Liver (tissue), 9 donors: ENCODE measurements around the gene EIF2B2. TPM values are rescaled to one million over a fixed set of nuclear protein-coding genes. Genes with fewer than 3 reads are reported as not detected.

Experiments
- DNase-seq: peaks from one replicate; pipeline ENCODE4 v3.0.0-alpha.2; 2017; ENCODE audit warnings: low spot score
- H3K27ac ChIP-seq, 2 donors: one replicate each; pipeline ENCODE4 v1.7.0; 2013; ENCODE audit warnings: inconsistent platforms in 2 of 2, low read length in 2 of 2, control low read depth in 1 of 2, low read depth in 1 of 2, mild to moderate bottlenecking in 1 of 2
- H3K27me3 ChIP-seq, 4 donors: one replicate each; pipeline versions ENCODE4 v1.6.1 to v1.7.0; 2013; ENCODE audit warnings: low read length in 3 of 4, inconsistent platforms in 1 of 4, mild to moderate bottlenecking in 1 of 4, moderate library complexity in 1 of 4; ENCODE audit not compliant: control insufficient read depth in 4 of 4, insufficient read depth in 4 of 4
- H3K36me3 ChIP-seq, 4 donors: one replicate each; pipeline versions ENCODE4 v1.6.1 to v1.7.0; 2013; ENCODE audit warnings: low read length in 3 of 4, mild to moderate bottlenecking in 3 of 4, low read depth in 1 of 4, moderate library complexity in 1 of 4; ENCODE audit not compliant: control insufficient read depth in 4 of 4, insufficient read depth in 3 of 4
- H3K4me1 ChIP-seq, 4 donors: one replicate each; pipeline versions ENCODE4 v1.6.1 to v1.7.0; 2013; ENCODE audit warnings: low read length in 3 of 4, mild to moderate bottlenecking in 3 of 4, moderate library complexity in 1 of 4; ENCODE audit not compliant: control insufficient read depth in 4 of 4, insufficient read depth in 4 of 4
- H3K4me3 ChIP-seq, 3 donors: one replicate each; pipeline versions ENCODE4 v1.6.1 to v1.7.0; 2013; ENCODE audit warnings: low read length in 3 of 3, control low read depth in 1 of 3, low read depth in 1 of 3, mild to moderate bottlenecking in 1 of 3
- H3K9ac ChIP-seq, 2 donors: one replicate each; pipeline ENCODE4 v1.7.0; 2013; ENCODE audit warnings: low read length in 2 of 2, mild to moderate bottlenecking in 2 of 2, moderate library complexity in 2 of 2, control low read depth in 1 of 2, low read depth in 1 of 2
- H3K9me3 ChIP-seq, 4 donors: one replicate each; pipeline versions ENCODE4 v1.6.1 to v1.7.0; 2013; ENCODE audit warnings: low read length in 3 of 4; ENCODE audit not compliant: control insufficient read depth in 4 of 4
- ATF3 ChIP-seq: IDR thresholded peaks from 2 replicates; pipeline ENCODE4 v1.6.1; 2016; ENCODE audit warnings: antibody characterized with exemption
- EGR1 ChIP-seq, 2 donors: IDR thresholded peaks; 2 replicates each; pipeline ENCODE4 v1.6.1; 2016 to 2018; ENCODE audit warnings: antibody characterized with exemption in 2 of 2, low read depth in 2 of 2
- FOXA1 ChIP-seq: IDR thresholded peaks from 2 replicates; pipeline ENCODE4 v1.6.1; 2016; ENCODE audit warnings: antibody characterized with exemption
- GABPA ChIP-seq, 2 donors: IDR thresholded peaks in 1 of 2; conservative IDR thresholded peaks in 1 of 2; 2 replicates each; pipeline ENCODE4 v1.6.1; 2016; ENCODE audit warnings: antibody characterized with exemption in 2 of 2, mild to moderate bottlenecking in 1 of 2, moderate library complexity in 1 of 2
- HNF4A ChIP-seq, 2 donors: conservative IDR thresholded peaks; 2 replicates each; pipeline ENCODE4 v1.6.1; 2016; ENCODE audit warnings: antibody characterized with exemption in 2 of 2, mild to moderate bottlenecking in 2 of 2
- HNF4G ChIP-seq: IDR thresholded peaks from 2 replicates; pipeline ENCODE4 v1.6.1; 2016; ENCODE audit warnings: antibody characterized with exemption
- JUND ChIP-seq, 2 donors: IDR thresholded peaks; 2 replicates each; pipeline ENCODE4 v1.6.1; 2016; ENCODE audit warnings: antibody characterized with exemption in 2 of 2
- MAX ChIP-seq: IDR thresholded peaks from 2 replicates; pipeline ENCODE4 v1.6.1; 2016; ENCODE audit warnings: antibody characterized with exemption
- NR2F2 ChIP-seq: IDR thresholded peaks from 2 replicates; pipeline ENCODE4 v1.6.1; 2016; ENCODE audit warnings: antibody characterized with exemption
- RAD21 ChIP-seq, 2 donors: IDR thresholded peaks; 2 replicates each; pipeline ENCODE4 v1.6.1; 2016; ENCODE audit warnings: antibody characterized with exemption in 2 of 2, mild to moderate bottlenecking in 2 of 2
- REST ChIP-seq: IDR thresholded peaks from 2 replicates; pipeline ENCODE4 v1.6.1; 2016; ENCODE audit warnings: antibody characterized with exemption, mild to moderate bottlenecking
- RXRA ChIP-seq, 2 donors: IDR thresholded peaks; 2 replicates each; pipeline ENCODE4 v1.6.1; 2017 to 2018; ENCODE audit warnings: antibody characterized with exemption in 2 of 2, mild to moderate bottlenecking in 1 of 2
- SP1 ChIP-seq: IDR thresholded peaks from 2 replicates; pipeline ENCODE4 v1.6.1; 2018; ENCODE audit warnings: antibody characterized with exemption, mild to moderate bottlenecking
- TAF1 ChIP-seq: conservative IDR thresholded peaks from 2 replicates; pipeline ENCODE4 v1.6.1; 2016; ENCODE audit warnings: antibody characterized with exemption, mild to moderate bottlenecking
- YY1 ChIP-seq: IDR thresholded peaks from 2 replicates; pipeline ENCODE4 v1.6.1; 2016; ENCODE audit warnings: antibody characterized with exemption, mild to moderate bottlenecking
- WGBS: extraction: QIAGEN DNeasy Blood & Tissue Kit; methylation state at CpG from one replicate; pipeline ENCODE4 v1.1.7; 2013; 5-methylcytosine and 5-hydroxymethylcytosine counted together
- polyA plus RNA-seq, 2 donors: library from polyadenylated mRNA; stranded (reverse) in 1 of 2; unstranded in 1 of 2; fragments of 200-250 nt in 1 of 2; fragments of >200 nt in 1 of 2; fragmentation: Nextera tagmentation in 1 of 2; extraction: Ambion mirVana in 1 of 2; gene quantifications; one replicate each; pipeline versions ENCODE4 v1.2.1 to v1.2.3, GENCODE V29; 2013 to 2015
- total RNA-seq, 2 donors: library from RNA; depleted of rRNA; stranded (reverse); fragments of >200 nt; gene quantifications; one replicate each; pipeline ENCODE4 v1.2.3, GENCODE V29; 2014
- TF ChIP-seq, protein P1 (sequence below): fragments of 150-350 bp; IDR thresholded peaks from 2 replicates; pipeline ENCODE4 v1.5.1; 2017; ENCODE audit warnings: improper control_type of control experiment, low read depth, low read length; ENCODE audit not compliant: missing input control
- TF ChIP-seq, protein P2 (sequence below): IDR thresholded peaks from 2 replicates; pipeline ENCODE4 v1.6.1; 2016; ENCODE audit warnings: antibody characterized with exemption
- donor health status: healthy.
- donor health status: healthy.
- donor health status: healthy.
- donor health status: healthy.
- donor health status: healthy.

EIF2B2 gene
- total and polyA plus RNA-seq, 4 donors, result 16.2 to 23.6 (median 20.2) TPM

- DNase-seq, result no peak
- no peaks in the 10 kb centered on the region for H3K9me3 ChIP-seq
- no peaks in the 10 kb centered on the region for H3K36me3 ChIP-seq
- no peak for TF ChIP-seq JUND (IDR thresholded peaks at IDR 0.05)
- TF ChIP-seq MAX, result no peak
- TF ChIP-seq, protein P1, sequence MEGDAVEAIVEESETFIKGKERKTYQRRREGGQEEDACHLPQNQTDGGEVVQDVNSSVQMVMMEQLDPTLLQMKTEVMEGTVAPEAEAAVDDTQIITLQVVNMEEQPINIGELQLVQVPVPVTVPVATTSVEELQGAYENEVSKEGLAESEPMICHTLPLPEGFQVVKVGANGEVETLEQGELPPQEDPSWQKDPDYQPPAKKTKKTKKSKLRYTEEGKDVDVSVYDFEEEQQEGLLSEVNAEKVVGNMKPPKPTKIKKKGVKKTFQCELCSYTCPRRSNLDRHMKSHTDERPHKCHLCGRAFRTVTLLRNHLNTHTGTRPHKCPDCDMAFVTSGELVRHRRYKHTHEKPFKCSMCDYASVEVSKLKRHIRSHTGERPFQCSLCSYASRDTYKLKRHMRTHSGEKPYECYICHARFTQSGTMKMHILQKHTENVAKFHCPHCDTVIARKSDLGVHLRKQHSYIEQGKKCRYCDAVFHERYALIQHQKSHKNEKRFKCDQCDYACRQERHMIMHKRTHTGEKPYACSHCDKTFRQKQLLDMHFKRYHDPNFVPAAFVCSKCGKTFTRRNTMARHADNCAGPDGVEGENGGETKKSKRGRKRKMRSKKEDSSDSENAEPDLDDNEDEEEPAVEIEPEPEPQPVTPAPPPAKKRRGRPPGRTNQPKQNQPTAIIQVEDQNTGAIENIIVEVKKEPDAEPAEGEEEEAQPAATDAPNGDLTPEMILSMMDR, result no peak
- TF ChIP-seq TAF1, result no peak
- no peak overlapping the region for H3K4me3 ChIP-seq
- no peak overlapping the region for H3K27ac ChIP-seq
- 48% methylated on average over 2 of the region's 2 CpGs for WGBS
- H3K9ac ChIP-seq, result no peak overlapping the region
- no peaks in the 10 kb centered on the region for H3K27me3 ChIP-seq
- H3K4me1 ChIP-seq, result peaks cover 10 to 25% (median 13%) of the 10 kb centered on the region in 4 donors
These were observed 41.6 kb downstream of the EIF2B2 start for GRCh38 chr14:75044322-75044721.

- no peaks in the 10 kb centered on the region for H3K9me3 ChIP-seq
- no peak for DNase-seq
- no peak for TF ChIP-seq HNF4G
- TF ChIP-seq JUND (IDR thresholded peaks at IDR 0.05), result no peak
- no peak for TF ChIP-seq SP1
- TF ChIP-seq TAF1, result no peak
- no peak for TF ChIP-seq REST
- TF ChIP-seq GABPA (IDR thresholded peaks at IDR 0.05 in 1 of 2, conservative IDR thresholded peaks at IDR 0.05 in 1 of 2), result no peak
- no peak for TF ChIP-seq MAX
- no peak for TF ChIP-seq FOXA1
- WGBS, result 87% methylated on average over 8 of the region's 8 CpGs
- no peaks in the 10 kb centered on the region for H3K27me3 ChIP-seq
- H3K4me3 ChIP-seq, result no peak overlapping the region
- no peaks in the 10 kb centered on the region for H3K36me3 ChIP-seq
- H3K4me1 ChIP-seq, result peaks cover 10 to 25% (median 13%) of the 10 kb centered on the region in 4 donors
- no peak overlapping the region for H3K9ac ChIP-seq
- H3K27ac ChIP-seq, result no peak overlapping the region
These were observed 42.0 kb downstream of the EIF2B2 start for GRCh38 chr14:75044752-75045151.

DNA sequence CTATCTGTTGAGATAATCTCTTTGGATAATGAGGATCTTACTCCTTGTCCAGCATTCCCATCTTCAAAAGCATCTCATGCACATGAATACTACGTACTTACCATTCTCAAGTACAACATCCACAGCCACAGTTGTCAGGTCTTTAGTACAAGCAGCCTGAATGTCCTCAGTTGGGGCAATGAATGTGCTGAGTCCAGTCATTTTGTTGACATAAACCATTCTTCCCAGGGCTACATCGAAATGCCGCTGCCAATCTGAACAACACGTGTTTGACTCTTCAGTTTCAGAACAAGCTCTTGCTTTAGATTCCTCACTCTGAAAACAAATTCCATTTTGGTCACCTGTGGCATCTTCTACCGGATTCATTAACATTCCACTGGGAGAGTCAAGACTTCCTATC, 43.6 kb downstream of the EIF2B2 start:
- H3K4me1 ChIP-seq, result peaks cover 7 to 21% (median 12%) of the 10 kb centered on the region in 4 donors
- no peak for DNase-seq
- no peak for TF ChIP-seq HNF4G
- TF ChIP-seq ATF3, result no peak
- TF ChIP-seq FOXA1, result no peak
- no peak for TF ChIP-seq MAX
- TF ChIP-seq, protein P2, sequence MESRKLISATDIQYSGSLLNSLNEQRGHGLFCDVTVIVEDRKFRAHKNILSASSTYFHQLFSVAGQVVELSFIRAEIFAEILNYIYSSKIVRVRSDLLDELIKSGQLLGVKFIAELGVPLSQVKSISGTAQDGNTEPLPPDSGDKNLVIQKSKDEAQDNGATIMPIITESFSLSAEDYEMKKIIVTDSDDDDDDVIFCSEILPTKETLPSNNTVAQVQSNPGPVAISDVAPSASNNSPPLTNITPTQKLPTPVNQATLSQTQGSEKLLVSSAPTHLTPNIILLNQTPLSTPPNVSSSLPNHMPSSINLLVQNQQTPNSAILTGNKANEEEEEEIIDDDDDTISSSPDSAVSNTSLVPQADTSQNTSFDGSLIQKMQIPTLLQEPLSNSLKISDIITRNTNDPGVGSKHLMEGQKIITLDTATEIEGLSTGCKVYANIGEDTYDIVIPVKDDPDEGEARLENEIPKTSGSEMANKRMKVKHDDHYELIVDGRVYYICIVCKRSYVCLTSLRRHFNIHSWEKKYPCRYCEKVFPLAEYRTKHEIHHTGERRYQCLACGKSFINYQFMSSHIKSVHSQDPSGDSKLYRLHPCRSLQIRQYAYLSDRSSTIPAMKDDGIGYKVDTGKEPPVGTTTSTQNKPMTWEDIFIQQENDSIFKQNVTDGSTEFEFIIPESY, result no peak
- no peak for TF ChIP-seq SP1
- no peak for TF ChIP-seq TAF1
- no peak for TF ChIP-seq NR2F2
- TF ChIP-seq RAD21 (IDR thresholded peaks at IDR 0.05), result no peak
- TF ChIP-seq RXRA (IDR thresholded peaks at IDR 0.05), result no peak
- no peak for TF ChIP-seq HNF4A (conservative IDR thresholded peaks at IDR 0.05)
- TF ChIP-seq YY1, result no peak
- no peak for TF ChIP-seq EGR1 (IDR thresholded peaks at IDR 0.05; ENCODE audit: low read depth in 2 of 2)
- TF ChIP-seq GABPA (IDR thresholded peaks at IDR 0.05 in 1 of 2, conservative IDR thresholded peaks at IDR 0.05 in 1 of 2), result no peak
- H3K27me3 ChIP-seq, result no peaks in the 10 kb centered on the region
- no peak overlapping the region for H3K9ac ChIP-seq
- H3K36me3 ChIP-seq, result no peaks in the 10 kb centered on the region
- no peak overlapping the region for H3K4me3 ChIP-seq
- H3K9me3 ChIP-seq, result no peaks in the 10 kb centered on the region
- H3K27ac ChIP-seq, result no peak overlapping the region
- 82% methylated on average over 5 of the region's 5 CpGs for WGBS
